ENCODE data around the gene ROM1.

DNA sequence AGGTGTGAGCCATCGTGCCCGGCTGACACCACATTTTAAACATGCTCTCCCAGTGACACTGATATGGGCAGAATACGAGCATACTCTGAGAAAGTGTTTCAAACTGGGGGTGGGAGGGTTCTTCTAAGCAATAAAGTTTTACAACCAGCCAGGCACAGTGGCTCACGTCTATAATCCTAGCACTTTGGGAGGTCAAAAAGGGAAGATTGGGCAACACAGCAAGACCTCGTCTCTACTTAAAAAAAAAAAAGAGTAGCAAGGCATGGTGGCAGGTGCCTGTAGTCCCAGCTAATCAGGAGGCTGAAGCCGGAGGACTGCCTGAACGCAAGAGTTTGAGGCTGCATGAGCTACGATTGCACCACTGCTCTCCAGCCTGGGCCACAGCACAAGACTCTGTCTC, 31.2 kb downstream of the ROM1 start:
- TF ChIP-seq, protein P1, sequence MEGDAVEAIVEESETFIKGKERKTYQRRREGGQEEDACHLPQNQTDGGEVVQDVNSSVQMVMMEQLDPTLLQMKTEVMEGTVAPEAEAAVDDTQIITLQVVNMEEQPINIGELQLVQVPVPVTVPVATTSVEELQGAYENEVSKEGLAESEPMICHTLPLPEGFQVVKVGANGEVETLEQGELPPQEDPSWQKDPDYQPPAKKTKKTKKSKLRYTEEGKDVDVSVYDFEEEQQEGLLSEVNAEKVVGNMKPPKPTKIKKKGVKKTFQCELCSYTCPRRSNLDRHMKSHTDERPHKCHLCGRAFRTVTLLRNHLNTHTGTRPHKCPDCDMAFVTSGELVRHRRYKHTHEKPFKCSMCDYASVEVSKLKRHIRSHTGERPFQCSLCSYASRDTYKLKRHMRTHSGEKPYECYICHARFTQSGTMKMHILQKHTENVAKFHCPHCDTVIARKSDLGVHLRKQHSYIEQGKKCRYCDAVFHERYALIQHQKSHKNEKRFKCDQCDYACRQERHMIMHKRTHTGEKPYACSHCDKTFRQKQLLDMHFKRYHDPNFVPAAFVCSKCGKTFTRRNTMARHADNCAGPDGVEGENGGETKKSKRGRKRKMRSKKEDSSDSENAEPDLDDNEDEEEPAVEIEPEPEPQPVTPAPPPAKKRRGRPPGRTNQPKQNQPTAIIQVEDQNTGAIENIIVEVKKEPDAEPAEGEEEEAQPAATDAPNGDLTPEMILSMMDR (IDR thresholded peaks at IDR 0.05; ENCODE audit: extremely low read depth in 1 of 2, insufficient read depth in 1 of 2, low read depth in 1 of 2, low read length in 2 of 2) = no peak
- no peak for TF ChIP-seq JUN (IDR thresholded peaks at IDR 0.05; ENCODE audit: borderline replicate concordance, insufficient read depth, insufficient read length, low read depth)
- TF ChIP-seq POLR2A (IDR thresholded peaks at IDR 0.05; ENCODE audit: low read depth, low read length) = no peak
- TF ChIP-seq, protein P2, sequence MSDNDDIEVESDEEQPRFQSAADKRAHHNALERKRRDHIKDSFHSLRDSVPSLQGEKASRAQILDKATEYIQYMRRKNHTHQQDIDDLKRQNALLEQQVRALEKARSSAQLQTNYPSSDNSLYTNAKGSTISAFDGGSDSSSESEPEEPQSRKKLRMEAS (IDR thresholded peaks at IDR 0.05; ENCODE audit: insufficient read depth, insufficient read length) = no peak
- TF ChIP-seq EZH2 (IDR thresholded peaks at IDR 0.05; ENCODE audit: borderline replicate concordance, low read depth, low read length, severe bottlenecking) = no peak
- TF ChIP-seq POLR2AphosphoS5 (IDR thresholded peaks at IDR 0.05; ENCODE audit: insufficient read depth, low read depth, low read length) = no peak

All from endothelial cell of umbilical vein (primary cell).